Measurements from ENCODE around the gene TP53I3. TPM values are rescaled to one million over a fixed set of nuclear protein-coding genes. Genes with fewer than 3 reads are reported as not detected.

The TP53I3 gene
- total RNA-seq, 1 experiment from 2014 or later: 48.1 TPM

DNA sequence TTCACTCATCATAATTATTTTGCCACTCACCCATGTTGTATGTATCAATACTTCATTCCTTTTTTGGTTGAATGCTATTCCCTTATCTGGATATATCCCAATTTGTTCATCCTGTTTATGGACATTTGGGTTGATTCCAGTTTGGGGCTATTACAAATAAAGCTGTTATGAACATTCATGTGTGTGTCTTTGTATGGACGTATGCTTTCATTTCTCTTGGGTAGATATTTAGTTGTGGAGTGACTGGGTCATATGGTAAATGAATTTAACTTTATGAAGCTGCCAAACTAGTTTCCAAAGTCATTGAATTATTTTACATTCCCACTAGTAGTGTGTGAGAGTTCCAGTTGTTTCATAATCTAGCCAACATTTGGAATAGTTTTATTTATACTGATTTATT lies 41.3 kb upstream of the TP53I3 start:
- H3K23me2 ChIP-seq (ENCODE audit: insufficient read length, low read depth, low read length, poor library complexity, severe bottlenecking): peaks cover 4% of the 10 kb centered on the region
- H3K23ac ChIP-seq (ENCODE audit: insufficient read length, low read depth, low read length): no peak overlapping the region
- no peak overlapping the region for H4K5ac ChIP-seq (ENCODE audit: insufficient read length, low read depth, low read length)
- H2AFZ ChIP-seq (ENCODE audit: low read length): no peak overlapping the region
- H4K91ac ChIP-seq (ENCODE audit: insufficient read length, low read depth, low read length): no peak overlapping the region
- no peak overlapping the region for H4K8ac ChIP-seq (replicated peaks; ENCODE audit: insufficient read length, low read depth, low read length)
- H3K4me3 Mint-ChIP-seq: no peak overlapping the region
- peaks cover 3% of the 10 kb centered on the region; the same call in 1 of the 2 replicates for H3K27me3 ChIP-seq (ENCODE audit: insufficient read depth, low read length)
- H3K4me1 Mint-ChIP-seq: peaks cover 20 to 26% of the 10 kb centered on the region in 2 experiments
- no peak overlapping the region for H3K27ac ChIP-seq (ENCODE audit: insufficient read length, low read depth, low read length)
- peaks cover 2% of the 10 kb centered on the region; the same call in 1 of the 2 replicates for H3K4me1 ChIP-seq (ENCODE audit: insufficient read depth, low read length)
- H2BK5ac ChIP-seq (ENCODE audit: insufficient read length, low read length): no peak overlapping the region
- no peak overlapping the region for H3T11ph ChIP-seq (ENCODE audit: low read length)
- H3K4ac ChIP-seq (ENCODE audit: low read depth, low read length): no peak overlapping the region
- no peak overlapping the region for H3K9ac ChIP-seq (ENCODE audit: extremely low read depth, insufficient read length, low read length)
- no peak overlapping the region for H3K18ac ChIP-seq (ENCODE audit: insufficient read length, low read depth, low read length)
- no peaks in the 10 kb centered on the region for H3K9me3 ChIP-seq (ENCODE audit: control insufficient read depth, low read depth, low read length)
- no peak overlapping the region for H2BK12ac ChIP-seq (ENCODE audit: insufficient read length, low read depth, low read length)
- H3K79me1 ChIP-seq (ENCODE audit: insufficient read depth, low read depth, low read length, poor library complexity, severe bottlenecking): no peaks in the 10 kb centered on the region
- no peak overlapping the region for H3K14ac ChIP-seq (ENCODE audit: insufficient read depth, low read length)
- no peaks in the 10 kb centered on the region for H3K79me2 ChIP-seq (ENCODE audit: insufficient read depth, low read length)
- no peak overlapping the region for H2BK20ac ChIP-seq (ENCODE audit: low read depth, low read length, poor library complexity, severe bottlenecking)
- H3K9me3 Mint-ChIP-seq: no peaks in the 10 kb centered on the region; a peak in 1 of 5 replicates
- no peak overlapping the region for H2BK120ac ChIP-seq (ENCODE audit: low read depth, low read length, poor library complexity, severe bottlenecking)
- TF ChIP-seq, protein P1, sequence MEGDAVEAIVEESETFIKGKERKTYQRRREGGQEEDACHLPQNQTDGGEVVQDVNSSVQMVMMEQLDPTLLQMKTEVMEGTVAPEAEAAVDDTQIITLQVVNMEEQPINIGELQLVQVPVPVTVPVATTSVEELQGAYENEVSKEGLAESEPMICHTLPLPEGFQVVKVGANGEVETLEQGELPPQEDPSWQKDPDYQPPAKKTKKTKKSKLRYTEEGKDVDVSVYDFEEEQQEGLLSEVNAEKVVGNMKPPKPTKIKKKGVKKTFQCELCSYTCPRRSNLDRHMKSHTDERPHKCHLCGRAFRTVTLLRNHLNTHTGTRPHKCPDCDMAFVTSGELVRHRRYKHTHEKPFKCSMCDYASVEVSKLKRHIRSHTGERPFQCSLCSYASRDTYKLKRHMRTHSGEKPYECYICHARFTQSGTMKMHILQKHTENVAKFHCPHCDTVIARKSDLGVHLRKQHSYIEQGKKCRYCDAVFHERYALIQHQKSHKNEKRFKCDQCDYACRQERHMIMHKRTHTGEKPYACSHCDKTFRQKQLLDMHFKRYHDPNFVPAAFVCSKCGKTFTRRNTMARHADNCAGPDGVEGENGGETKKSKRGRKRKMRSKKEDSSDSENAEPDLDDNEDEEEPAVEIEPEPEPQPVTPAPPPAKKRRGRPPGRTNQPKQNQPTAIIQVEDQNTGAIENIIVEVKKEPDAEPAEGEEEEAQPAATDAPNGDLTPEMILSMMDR (conservative IDR thresholded peaks at IDR 0.05): no peak
- no CpG with 5 or more reads among the region's 1 CpG for WGBS (ENCODE audit: extremely low coverage, insufficient read length, low lambda C conversion rate)
- H3K4me2 ChIP-seq (ENCODE audit: insufficient read depth, insufficient read length, low read length): no peak overlapping the region
- no peak overlapping the region for H3K27ac Mint-ChIP-seq
- no peaks in the 10 kb centered on the region; the same call in 1 of the 2 replicates for H3K27me3 Mint-ChIP-seq (ENCODE audit: low read depth)
- no peak overlapping the region for H3K56ac ChIP-seq (ENCODE audit: insufficient read length, low read depth, low read length)
- no peak overlapping the region for H2BK15ac ChIP-seq (ENCODE audit: low read depth, low read length)
- H3K36me3 Mint-ChIP-seq (ENCODE audit: insufficient read depth in 1 of 3, low read depth in 3 of 3): no peaks in the 10 kb centered on the region; a peak in 2 of 7 replicates
- no peak for DNase-seq
- H4K20me1 ChIP-seq (ENCODE audit: control insufficient read depth, insufficient read depth, insufficient read length): no peaks in the 10 kb centered on the region
- H2AK5ac ChIP-seq (ENCODE audit: insufficient read length, low read length): no peak overlapping the region

All from H9 (cell line).